CD4-positive, alpha-beta memory T cell (primary cell): ENCODE data around the gene SERPINB13. TPM values are rescaled to one million over a fixed set of nuclear protein-coding genes. Genes with fewer than 3 reads are reported as not detected.
"Not testable (repeated sequence)": the region's sequence is repeated elsewhere in the genome, so short reads cannot be mapped to it uniquely, and the experiment has no call there.

Experiments
- CTCF ChIA-PET: fragments of 350-600 bp; sonication (Branson Sonifier 250); formaldehyde crosslinking; loops from one replicate; lab custom pipeline; 2021; ENCODE audit warnings: inconsistent platforms; ENCODE audit not compliant: partially characterized antibody; lab: Charles Lee
- POLR2A ChIA-PET: fragments of 350-600 bp; sonication (Branson Sonifier 250); formaldehyde crosslinking; loops from one replicate; lab custom pipeline; 2021; ENCODE audit not compliant: partially characterized antibody; lab: Charles Lee
- DNase-seq, 5 donors: peaks; one replicate each; pipeline versions ENCODE4 v3.0.0 to v3.0.0-alpha.2; 2020 to 2022; ENCODE audit warnings: mixed read lengths in 1 of 5
- H3K27ac ChIP-seq: one replicate; pipeline ENCODE4 v1.7.0; 2013; ENCODE audit warnings: low read depth, low read length
- H3K27me3 ChIP-seq: 2 replicates; pipeline ENCODE4 v1.7.0; 2013; ENCODE audit warnings: mild to moderate bottlenecking, low read length, moderate library complexity; ENCODE audit not compliant: insufficient read depth
- H3K36me3 ChIP-seq: 2 replicates; pipeline ENCODE4 v1.7.0; 2013; ENCODE audit warnings: mild to moderate bottlenecking, low read length, moderate library complexity; ENCODE audit not compliant: insufficient read depth
- H3K4me1 ChIP-seq: 2 replicates; pipeline ENCODE4 v1.7.0; 2013; ENCODE audit warnings: mild to moderate bottlenecking, low read length, moderate library complexity; ENCODE audit not compliant: insufficient read depth
- H3K4me3 ChIP-seq, 2 donors: one replicate each; pipeline ENCODE4 v1.7.0; 2013; ENCODE audit warnings: low read length in 2 of 2, mild to moderate bottlenecking in 1 of 2
- H3K9me3 ChIP-seq, 2 donors: one replicate each; pipeline ENCODE4 v1.7.0; 2013; ENCODE audit warnings: low read length in 2 of 2, control low read depth in 1 of 2; ENCODE audit not compliant: control insufficient read depth in 1 of 2
- H3K27ac Mint-ChIP-seq, 7 donors: one replicate each; pipeline ENCODE4 v1.8.0; 2020 to 2021; ENCODE audit warnings: mixed read lengths in 7 of 7, mild to moderate bottlenecking in 6 of 7, inconsistent platforms in 3 of 7, moderate library complexity in 3 of 7
- H3K27me3 Mint-ChIP-seq, 2 donors: one replicate each; pipeline ENCODE4 v1.8.0; 2020 to 2021; ENCODE audit warnings: mixed read lengths in 2 of 2
- H3K36me3 Mint-ChIP-seq, 2 donors: one replicate each; pipeline ENCODE4 v1.8.0; 2020 to 2021; ENCODE audit warnings: mixed read lengths in 2 of 2, inconsistent platforms in 1 of 2, mild to moderate bottlenecking in 1 of 2
- H3K4me1 Mint-ChIP-seq, 4 donors: one replicate each; pipeline ENCODE4 v1.8.0; 2020 to 2021; ENCODE audit warnings: mixed read lengths in 4 of 4, mild to moderate bottlenecking in 1 of 4
- H3K4me3 Mint-ChIP-seq, 8 donors: one replicate each; pipeline ENCODE4 v1.8.0; 2020 to 2021; ENCODE audit warnings: mixed read lengths in 8 of 8, mild to moderate bottlenecking in 7 of 8, moderate library complexity in 6 of 8, inconsistent platforms in 3 of 8
- H3K9me3 Mint-ChIP-seq, 8 donors: one replicate each; pipeline ENCODE4 v1.8.0; 2020 to 2021; ENCODE audit warnings: mixed read lengths in 8 of 8, mild to moderate bottlenecking in 5 of 8, inconsistent platforms in 3 of 8, moderate library complexity in 1 of 8
- intact Hi-C: fragments of 100-400 bp; cut with micrococcal nuclease; formaldehyde crosslinking; loops from one replicate; pipeline ENCODE4 v1.15.1; 2023
- polyA plus RNA-seq, 2 donors: library from polyadenylated mRNA; unstranded; fragments of 300-500 nt; fragmentation: Illumina TruSeq; gene quantifications; one replicate each; pipeline ENCODE4 v1.2.3, GENCODE V29; 2021
- total RNA-seq, 2 experiments: library from RNA; stranded (reverse); gene quantifications; one replicate each; pipeline ENCODE4 v1.2.3, GENCODE V29; 2021

Gene SERPINB13
- total and polyA plus RNA-seq, 4 experiments from 2014 or later: not detected

DNA sequence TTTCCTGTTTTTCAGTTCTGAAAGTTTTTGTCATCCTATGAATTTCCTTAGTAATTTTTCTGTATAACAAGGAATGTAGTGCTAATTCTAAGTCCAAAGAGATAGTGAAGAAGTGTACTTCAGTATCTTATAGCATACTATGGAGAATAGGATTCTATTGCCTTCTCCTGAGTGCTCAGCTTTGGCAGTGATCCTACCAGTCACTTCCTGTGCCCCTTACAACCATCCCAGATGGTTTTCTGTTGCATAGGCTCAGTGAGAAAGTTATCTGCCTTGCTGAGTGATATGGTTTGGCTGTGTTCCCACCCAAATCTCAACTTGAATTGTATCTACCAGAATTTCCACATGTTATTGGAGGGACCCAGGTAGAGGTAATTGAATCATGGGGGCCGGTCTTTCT, 57.6 kb downstream of the SERPINB13 start:
- H3K4me3 ChIP-seq, H3K4me1 ChIP-seq, POLR2A ChIA-PET, H3K27ac Mint-ChIP-seq, H3K27ac ChIP-seq, H3K27me3 ChIP-seq, H3K27me3 Mint-ChIP-seq, H3K9me3 Mint-ChIP-seq, H3K4me1 Mint-ChIP-seq, H3K36me3 Mint-ChIP-seq, DNase-seq, H3K9me3 ChIP-seq, intact Hi-C loops, H3K4me3 Mint-ChIP-seq, H3K36me3 ChIP-seq, CTCF ChIA-PET: not testable (repeated sequence)

DNA sequence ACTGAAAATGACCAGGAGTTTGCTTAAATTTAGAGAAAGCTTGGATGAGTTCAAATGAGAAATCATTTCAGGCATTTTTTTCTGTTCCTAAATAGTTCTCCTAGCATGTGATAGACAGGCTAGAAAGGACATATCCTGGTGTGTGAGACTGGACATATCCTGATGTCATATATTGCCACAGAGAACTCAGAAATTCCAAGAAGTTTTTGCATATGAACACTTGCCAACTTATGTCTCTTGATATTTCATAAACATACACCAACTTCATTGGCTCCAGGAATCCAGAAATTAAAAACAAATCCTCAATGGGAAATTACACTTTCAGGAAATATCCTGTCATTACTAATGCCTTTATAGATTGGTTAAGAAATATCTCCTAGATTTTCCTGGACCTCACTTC, 59.8 kb downstream of the SERPINB13 start:
- no peaks in the 10 kb centered on the region for H3K9me3 ChIP-seq

DNA sequence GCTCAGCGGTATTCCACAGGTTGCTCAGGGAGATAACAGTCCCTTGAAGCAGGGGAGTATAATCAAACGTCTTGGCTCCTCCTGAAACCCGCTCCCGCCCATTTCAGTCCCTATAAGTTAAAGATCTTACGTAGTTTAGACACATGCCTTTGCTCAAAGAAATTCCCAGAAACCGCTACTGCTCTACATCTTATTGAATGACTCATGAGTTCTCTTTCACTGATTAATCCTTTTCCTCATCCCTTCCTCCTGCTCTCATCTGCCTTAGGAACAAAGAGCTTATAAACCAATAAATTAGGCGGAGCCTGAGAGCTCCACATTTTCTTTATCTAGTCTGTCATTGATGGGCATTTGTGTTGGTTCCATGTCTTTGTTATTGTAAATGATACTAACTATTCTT, 61.1 kb downstream of the SERPINB13 start:
- intact Hi-C loops: no loop called here
- Mint-ChIP-seq H3K36me3 (no peaks in the 10 kb centered on the region), H3K9me3 (no peaks in the 10 kb centered on the region), H3K27ac (no peak overlapping the region), H3K4me3 (no peak overlapping the region), H3K4me1 (no peaks in the 10 kb centered on the region), H3K27me3 (peaks cover 0 to 4% of the 10 kb centered on the region in 2 donors)
- no peak overlapping the region for H3K4me3 ChIP-seq
- POLR2A ChIA-PET: no interaction called here
- H3K9me3 ChIP-seq: no peaks in the 10 kb centered on the region
- peak in 1 of 5 donors; percentile 7 for DNase-seq
- no peak overlapping the region for H3K27ac ChIP-seq
- no peaks in the 10 kb centered on the region for H3K36me3 ChIP-seq
- no peaks in the 10 kb centered on the region for H3K4me1 ChIP-seq
- no peaks in the 10 kb centered on the region for H3K27me3 ChIP-seq
- CTCF ChIA-PET: no interaction called here

More for the DNA sequence above, 59.8 kb downstream of the SERPINB13 start:
- no peaks in the 10 kb centered on the region for H3K4me1 ChIP-seq
- no peak for DNase-seq
- intact Hi-C loops: no loop called here
- Mint-ChIP-seq H3K27me3 (peaks cover 0 to 4% of the 10 kb centered on the region in 2 donors), H3K4me1 (no peaks in the 10 kb centered on the region), H3K36me3 (no peaks in the 10 kb centered on the region), H3K4me3 (no peak overlapping the region), H3K27ac (no peak overlapping the region), H3K9me3 (no peaks in the 10 kb centered on the region)
- POLR2A ChIA-PET: no interaction called here
- no peaks in the 10 kb centered on the region for H3K27me3 ChIP-seq
- no peak overlapping the region for H3K4me3 ChIP-seq
- no peaks in the 10 kb centered on the region for H3K36me3 ChIP-seq
- H3K27ac ChIP-seq: no peak overlapping the region
- CTCF ChIA-PET: no interaction called here

Other genes with a start within 250 kb of the SERPINB13 start
- gene KDSR, start 220.1 kb upstream of the SERPINB13 start, total RNA-seq: 10 to 100 TPM; 59.4 to 61.7 TPM
- 100 to 1,000 TPM; 108 to 134 TPM for gene KDSR, start 220.1 kb upstream of the SERPINB13 start, polyA plus RNA-seq
- 10 to 100 TPM; 93.0 to 94.9 TPM for gene VPS4B, start 164.9 kb upstream of the SERPINB13 start, total RNA-seq
- gene VPS4B, start 164.9 kb upstream of the SERPINB13 start, polyA plus RNA-seq: 10 to 100 TPM; 48.0 to 65.4 TPM
- not detected for gene SERPINB5, start 110.4 kb upstream of the SERPINB13 start, total RNA-seq
- not detected for gene SERPINB5, start 110.4 kb upstream of the SERPINB13 start, polyA plus RNA-seq
- not detected for gene SERPINB12, start 45.0 kb upstream of the SERPINB13 start, total RNA-seq
- not detected for gene SERPINB12, start 45.0 kb upstream of the SERPINB13 start, polyA plus RNA-seq
- gene SERPINB4, start 56.9 kb downstream of the SERPINB13 start, total RNA-seq: not detected
- not detected for gene SERPINB4, start 56.9 kb downstream of the SERPINB13 start, polyA plus RNA-seq
- gene SERPINB3, start 74.5 kb downstream of the SERPINB13 start, total RNA-seq: not detected
- gene SERPINB3, start 74.5 kb downstream of the SERPINB13 start, polyA plus RNA-seq: not detected
- not detected for gene SERPINB11, start 115.6 kb downstream of the SERPINB13 start, total RNA-seq
- gene SERPINB11, start 115.6 kb downstream of the SERPINB13 start, polyA plus RNA-seq: not detected
- not detected for gene SERPINB7, start 188.1 kb downstream of the SERPINB13 start, total RNA-seq
- gene SERPINB7, start 188.1 kb downstream of the SERPINB13 start, polyA plus RNA-seq: not detected